HG02623 (cell line): ENCODE results near the gene ESYT3.
"Not testable (repeated sequence)": the region's sequence is repeated elsewhere in the genome, so short reads cannot be mapped to it uniquely, and the experiment has no call there.

Experiments used
- ATAC-seq: cut with Tn5 transposase; IDR thresholded peaks from one replicate; pipeline ENCODE4 v1.9.1; 2021; ENCODE audit warnings: moderate library complexity; ENCODE audit not compliant: unreplicated experiment

The ESYT3 gene

DNA sequence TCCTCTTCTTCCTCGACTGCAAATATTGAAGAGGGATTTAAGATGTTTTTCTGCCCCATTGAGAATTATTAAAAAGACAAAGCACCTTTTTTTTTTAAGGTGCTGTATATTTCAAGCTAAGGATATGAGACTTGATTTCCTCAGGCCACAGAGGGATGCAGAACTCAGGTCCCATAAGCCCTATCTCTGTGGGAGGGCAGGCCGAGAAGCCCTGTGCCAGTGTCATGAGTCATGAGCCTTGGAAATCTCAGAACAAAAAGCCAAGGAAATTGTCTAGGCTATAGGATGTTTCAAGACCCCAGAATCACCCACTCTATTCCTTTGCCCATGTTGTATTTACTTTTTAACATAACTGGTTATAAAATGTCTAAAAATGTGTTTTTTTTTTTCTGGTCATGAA lies 7.3 kb downstream of the ESYT3 start:
- no peak for ATAC-seq

DNA sequence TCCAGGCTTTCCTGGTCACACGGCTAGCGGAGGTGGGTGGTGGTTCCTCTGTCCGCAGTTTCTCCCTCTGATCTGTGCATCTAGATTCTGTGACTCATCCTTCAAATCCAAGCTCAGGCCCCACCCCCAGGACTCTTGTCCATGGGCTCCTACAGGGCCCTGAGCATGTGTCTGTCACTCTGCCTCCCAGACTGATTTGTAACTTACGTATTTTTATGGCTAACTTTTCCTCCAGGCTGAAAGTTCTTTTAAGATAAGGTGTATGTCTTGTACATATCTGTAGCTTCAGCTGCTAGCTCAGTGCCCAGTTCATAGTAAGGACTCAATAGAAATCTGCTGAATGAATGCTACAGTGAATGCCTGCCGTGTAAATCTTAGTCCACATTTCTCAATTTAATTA lies 8.0 kb downstream of the ESYT3 start:
- no peak for ATAC-seq

DNA sequence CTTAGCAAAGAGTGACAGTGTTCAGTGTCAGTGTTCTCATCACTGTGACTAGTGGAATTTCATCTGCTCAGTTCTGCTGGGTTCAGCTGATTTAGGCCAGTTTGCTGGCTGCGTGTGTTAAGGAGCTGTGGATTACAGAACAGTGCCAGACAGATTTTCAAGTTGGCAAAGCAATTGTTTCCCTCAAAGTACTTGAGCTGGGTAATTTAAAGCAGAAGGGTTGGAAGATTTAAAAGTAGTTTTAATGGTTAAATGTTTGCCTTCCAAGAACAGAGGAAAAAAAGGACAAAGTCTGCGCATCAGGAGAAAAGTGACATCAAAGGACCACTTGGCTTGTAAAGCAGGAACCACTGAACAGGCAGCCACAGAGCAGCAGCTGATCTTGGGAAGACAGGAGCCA lies 8.7 kb downstream of the ESYT3 start:
- ATAC-seq = no peak

DNA sequence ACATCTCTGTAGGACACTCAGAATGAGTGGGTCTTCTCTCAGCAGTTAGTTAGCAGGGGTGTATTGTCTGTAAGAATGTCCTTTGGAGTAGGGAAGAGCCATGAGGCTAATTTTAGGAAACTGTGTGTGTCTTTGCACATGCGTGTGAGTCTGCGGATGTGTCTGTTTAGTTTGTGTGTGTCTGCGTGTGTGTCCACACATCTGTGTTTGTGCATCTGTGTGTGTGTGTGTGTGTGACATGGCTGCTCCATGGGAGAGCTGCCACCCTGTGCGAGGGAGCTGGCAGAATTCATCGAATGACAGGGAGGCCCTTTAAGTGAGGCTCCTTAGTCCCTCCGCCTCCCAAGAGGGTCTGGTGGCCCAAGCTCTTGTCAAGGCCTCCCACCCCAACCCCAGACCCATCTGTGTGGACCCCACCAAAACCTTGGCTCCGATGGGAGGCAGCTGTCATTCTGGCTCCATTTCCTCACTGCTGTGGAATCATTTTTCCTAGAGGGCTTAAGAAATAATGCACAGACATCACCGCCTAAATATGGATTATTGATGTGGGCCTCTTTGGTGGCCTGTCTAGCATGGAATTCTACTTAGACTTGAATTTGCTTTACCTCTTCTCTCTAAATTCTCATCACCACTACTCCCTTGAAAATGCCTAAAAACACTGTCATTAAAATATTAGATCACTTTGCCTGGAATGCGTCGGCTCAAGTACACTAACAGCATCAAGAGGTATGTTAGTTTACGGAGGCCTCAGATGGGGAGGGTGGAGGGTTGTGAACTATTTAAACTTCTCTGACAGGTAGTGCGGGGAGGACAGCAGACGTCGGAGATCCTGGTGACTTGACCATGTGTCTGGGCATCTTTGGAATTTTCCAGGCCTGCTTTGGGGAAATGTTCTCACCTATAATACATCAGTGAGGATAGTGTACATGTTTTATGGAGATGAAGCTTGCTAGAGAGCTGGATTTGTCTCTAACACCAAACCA lies 9.4 kb downstream of the ESYT3 start:
- ATAC-seq = no peak

DNA sequence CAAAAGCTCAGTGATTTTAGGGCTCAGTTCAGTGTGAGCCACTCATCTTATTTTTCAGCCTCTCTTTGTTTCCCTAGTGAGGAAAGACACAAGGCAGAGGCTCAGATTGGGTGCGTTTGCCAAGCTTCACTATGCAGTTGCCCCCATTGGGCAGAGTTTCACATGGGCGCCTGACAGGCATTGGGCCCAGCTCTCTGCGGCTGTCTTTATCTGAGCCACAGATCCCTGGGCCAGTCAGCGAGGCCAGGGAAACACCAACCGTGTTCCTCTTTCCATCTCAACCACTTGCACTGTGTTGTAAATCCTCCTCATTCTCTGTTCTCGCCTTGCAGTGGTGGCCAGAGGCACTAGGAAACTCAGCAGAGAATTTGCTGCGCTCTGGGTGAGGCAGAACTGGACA lies 10.8 kb downstream of the ESYT3 start:
- ATAC-seq = no peak

DNA sequence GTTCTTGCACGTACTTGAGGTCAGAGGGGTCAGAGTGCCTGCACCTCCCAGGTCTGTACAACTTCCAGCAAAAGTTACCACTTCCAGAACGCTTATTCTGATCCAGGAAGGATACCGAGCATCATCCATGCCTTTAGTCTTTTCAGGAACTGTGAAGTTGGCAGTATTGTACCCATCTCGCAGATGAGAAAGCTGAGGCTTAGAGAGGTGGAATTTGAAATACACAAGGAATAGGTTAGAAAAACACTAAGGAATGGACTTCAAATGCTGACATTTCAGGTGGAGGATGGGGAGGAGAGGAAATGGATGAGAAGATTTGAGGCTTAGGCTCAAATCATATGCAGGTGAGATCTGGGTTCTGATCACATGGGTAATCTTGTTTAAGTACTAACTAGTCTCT lies 11.2 kb downstream of the ESYT3 start:
- ATAC-seq = no peak

DNA sequence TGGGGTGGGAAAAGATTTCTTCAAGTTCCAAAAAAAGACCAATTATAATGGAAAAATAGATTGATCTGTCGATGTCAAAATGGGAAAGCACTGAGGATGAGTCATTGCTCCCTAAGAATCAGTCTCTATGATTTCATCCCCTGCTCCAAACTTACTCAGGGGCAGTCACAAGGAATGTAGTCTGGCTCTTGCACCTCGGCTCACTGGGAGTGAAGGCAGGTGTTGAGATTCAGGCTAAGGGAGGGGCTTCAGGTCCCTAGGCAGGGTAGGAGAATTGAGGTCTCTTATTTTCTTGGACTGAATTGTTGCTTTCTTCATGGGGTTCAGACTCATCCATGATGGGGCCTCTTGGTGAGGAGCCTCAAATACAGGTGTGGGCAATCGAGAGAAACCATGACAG lies 14.2 kb downstream of the ESYT3 start:
- no peak for ATAC-seq

DNA sequence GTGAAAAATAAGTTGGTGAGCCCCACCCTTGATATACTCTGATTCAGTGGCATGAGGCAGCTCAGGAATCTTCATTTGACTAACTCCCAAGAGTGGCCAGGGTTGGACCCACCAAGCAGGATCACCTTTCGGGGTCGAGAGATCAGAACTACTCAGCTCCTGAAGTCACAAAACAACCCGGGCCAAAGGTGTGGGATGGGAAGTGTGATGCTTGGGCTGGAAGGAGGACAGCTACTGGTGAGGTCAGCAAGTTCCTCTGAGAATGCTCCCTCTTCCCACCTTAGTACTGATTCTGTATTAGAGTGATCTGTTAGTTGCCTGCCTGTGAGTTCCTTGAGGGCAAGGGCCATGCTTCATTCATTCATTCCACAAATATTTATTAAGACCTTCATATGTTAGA lies 15.1 kb downstream of the ESYT3 start:
- ATAC-seq = no peak

DNA sequence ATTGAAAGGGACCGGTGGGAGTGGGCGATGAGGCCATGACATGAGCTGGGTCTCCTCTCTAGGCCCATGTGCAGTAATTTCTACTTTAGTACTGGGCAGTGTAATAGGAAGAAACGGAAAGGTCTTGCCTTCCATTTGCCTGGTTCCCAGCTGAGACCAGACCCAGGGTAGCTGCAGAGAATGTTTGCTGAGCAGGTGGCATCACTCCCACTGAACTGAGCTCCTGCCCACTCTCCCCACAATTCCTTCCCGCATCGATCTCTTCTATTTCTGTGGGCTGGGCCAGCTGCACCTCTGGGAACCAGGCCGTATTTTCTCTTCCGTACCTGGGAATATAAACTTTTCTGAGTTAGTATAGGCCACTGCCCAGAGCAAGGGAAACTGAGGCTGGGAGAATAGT lies 15.8 kb downstream of the ESYT3 start:
- ATAC-seq = no peak

DNA sequence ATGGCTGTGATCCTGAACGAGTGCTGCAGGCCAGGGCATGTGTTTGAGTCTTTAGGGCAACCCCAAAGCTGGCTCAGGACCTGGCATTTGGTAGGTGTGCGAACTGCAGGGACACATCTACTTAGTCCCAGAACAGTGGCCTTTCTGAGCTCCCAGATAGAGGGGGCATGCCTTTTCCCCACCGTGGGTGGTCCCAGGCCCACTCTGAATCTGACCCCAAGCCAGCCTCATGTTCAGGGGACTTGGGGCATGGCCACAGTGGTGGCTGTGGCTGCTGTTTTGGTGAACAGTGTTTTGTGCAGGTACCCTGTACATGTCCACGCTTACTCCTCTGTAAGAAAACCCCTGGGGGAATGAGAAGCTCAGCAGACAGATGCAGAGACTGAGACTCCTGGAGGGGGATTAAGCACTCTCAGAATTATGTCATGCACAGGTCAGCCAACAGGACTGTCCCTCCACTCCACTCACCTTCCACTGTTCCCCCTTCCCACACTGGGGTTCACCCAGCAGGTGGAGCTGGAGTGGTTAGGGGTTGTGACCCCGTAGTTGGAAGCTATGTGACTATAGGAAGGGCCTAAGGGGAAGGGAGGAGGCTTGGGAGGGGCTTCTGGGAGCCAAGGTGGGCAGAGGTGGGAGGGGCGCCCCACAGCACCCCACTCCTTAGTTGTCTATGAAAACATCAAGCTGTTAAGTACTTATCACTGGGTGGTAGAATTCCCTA lies 16.4 kb downstream of the ESYT3 start:
- ATAC-seq = no peak

DNA sequence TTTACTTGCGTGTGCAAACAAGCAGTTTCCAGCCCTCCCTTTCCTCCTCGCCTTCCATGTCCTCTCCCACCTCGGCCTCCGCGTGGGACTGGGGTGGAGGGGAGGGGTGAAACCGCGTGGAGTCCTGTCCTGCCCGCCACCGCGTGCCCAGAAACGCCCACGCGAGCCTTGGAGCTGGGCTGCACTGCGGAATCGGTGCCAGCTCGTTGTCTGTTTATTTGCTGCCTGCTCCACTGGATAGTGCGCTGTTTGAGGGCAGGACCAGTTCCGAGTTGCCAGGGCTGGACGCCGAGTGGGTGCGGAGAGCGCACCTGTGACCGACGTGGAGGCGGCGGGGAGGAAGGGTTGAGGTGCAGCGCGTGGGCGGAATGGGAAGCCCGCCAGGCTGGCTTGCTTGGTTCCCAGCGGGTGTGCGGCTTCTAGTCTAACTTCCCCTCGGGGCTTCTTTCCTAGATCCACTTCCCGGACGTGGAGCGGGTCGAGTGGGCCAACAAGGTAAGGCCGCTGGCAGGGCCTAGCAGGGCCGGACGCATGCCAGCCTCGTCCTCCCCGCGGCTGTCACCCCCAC lies 17.3 kb downstream of the ESYT3 start:
- ATAC-seq = no peak

DNA sequence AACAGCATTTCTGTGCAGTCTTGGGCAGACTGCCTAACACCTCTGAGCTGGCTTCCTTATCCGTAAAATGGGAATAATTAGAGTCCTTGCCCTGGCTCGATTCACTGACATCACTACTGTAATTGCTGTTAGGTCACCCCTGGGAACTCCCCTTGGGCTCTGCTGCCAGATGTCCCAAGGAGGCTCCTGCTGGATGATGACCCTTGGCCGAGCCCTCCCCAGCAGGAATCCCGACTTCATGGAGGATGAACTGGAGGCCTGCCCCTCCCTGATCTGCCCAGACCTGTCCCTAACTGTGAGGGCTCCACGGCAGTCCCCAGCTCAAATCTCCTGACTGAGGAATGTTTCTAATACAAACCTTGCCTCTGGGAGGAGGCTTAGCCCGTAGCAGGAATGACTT lies 18.0 kb downstream of the ESYT3 start:
- no peak for ATAC-seq

DNA sequence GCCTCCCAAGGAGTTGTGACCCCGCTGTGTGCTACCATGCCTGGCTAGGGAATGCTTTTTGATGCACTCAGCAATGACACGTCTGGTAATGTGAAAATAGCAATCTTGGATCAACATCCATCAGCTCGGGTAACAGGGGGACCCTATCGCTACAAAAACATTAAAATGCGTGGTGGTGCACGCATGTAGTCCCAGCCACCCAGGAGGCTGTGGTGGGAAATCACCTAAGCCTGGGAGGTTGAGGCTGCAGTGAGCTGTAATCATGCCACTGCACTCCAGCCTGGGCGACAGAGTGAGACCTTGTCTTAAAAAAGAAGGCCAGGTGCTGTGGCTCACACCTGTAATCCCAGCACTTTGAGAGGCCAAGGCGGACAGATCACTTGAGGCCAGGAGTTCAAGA lies 19.5 kb downstream of the ESYT3 start:
- ATAC-seq = not testable (repeated sequence)

DNA sequence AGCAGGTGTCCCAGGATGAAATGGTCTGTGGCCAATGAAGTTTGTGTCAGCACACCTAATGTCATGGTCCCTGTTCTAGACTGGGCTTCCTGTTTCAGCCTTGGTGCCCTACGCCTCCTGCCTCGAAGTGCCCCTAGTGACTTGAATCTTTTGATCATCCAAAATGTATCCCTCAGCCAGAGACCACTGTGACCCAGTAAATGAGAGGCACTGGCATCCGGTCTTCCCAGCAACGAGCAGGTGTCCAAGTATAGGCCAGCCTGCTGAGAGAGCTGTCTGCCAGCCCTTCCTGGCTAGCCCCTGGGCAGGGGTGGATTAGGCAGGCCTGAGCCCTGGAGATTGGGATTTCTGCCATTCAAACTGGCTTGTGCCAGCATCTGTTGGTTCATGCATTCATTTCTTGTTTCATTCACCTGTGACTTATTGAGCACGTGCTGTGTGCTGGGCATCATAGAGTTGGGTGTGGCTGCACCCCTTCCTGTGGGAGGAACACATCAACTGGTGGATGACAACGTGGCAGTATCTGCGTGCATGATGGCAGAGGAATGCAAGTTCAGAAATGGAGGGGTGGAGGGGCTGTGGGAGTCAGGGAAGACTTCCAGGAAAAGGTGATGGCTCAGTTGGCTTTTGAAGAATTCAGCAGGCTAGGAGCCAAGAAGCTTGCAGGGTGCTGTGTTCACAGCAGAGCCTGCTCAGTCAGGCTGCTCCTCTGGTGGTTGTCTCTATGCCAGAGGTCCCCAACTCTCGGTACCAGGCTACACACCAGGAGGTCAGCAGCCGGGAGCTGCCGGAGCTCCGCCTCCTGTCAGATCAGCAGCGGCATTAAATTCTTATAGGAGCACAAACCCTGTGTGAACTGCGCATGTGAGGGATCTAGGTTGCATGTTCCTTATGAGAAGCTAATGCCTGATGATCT lies 21.6 kb downstream of the ESYT3 start:
- ATAC-seq = no peak

DNA sequence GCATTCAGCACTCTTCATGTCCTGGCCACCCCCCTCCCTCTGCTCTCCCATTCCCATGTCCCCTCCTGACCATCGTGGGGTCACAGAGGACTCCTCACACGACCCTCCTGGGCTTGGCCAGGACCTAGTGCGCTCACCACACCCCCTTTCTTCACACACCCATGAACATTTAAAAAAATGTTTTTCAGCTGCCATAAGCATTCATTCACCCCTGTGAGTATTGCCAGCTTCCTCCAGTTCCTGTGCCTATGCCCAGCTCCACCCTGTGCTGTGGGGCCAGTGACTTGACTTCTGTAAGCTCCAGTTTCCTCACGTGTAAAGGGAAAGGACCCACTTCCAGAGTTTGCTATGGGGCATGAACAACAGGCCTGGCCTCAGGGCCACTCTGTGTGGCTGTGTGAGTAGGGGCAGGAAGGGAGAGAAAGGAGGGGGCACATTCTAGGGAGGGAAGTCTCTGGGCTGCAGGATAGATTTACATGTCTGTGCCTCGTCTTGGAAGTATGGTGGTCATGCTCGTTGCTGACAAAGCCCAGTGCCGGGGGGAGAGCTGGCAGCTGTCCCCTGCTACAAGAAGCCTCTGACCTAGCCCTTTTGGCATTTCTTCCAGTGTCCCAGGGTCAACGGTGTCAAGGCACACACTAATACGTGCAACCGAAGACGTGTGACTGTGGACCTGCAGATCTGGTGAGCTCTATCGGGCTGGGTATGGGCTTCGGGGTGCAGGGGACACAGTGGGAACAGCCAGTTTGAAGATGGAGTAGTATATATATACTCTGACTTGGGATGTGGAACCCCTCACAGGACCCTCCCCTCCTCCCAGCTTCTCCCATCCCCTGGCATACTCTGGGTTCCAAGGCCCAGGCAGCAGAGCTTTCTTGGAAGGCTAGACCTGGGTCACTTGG lies 22.8 kb downstream of the ESYT3 start:
- ATAC-seq = no peak

DNA sequence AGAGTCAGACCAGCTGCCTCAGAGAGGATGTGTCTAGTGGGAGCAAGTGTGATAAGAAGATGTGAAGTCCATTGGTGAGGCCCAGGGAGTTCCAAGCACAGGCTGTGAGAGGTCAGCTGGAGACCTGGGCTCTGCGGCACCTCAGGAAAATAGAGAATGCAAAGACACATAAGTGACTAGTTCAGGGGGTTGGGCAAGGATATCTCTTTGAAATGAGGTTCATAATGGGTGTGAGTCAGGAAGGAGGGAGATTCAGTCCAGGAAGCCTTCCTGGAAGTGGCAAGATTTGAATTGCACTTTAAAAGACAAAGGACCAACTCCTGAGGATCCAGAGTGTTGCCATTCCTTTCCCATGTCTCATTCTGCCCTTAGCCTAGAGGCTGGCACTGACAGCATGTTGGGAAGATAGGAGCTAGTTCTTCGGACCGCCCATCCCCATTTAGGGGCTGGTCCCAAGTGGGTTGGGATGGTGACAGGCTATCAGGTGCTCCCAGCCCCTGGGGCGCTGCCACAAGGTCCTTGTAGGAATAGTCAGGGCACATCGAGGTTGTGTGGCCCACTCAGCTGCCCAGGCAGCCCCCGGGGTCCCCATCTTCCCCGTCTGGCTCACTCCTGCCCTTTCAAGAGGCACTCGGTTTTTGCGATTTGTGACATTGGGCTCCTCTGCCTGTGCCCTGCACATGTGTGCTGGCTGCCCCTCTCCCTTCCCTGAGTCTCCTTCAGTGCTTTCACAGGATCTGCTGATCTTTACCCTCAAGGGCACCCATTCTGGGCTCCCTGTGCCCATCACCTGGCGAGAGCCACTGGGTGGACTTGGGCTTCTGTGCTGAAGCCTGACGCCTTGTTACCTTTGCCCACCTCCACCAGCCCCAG lies 23.7 kb downstream of the ESYT3 start:
- no peak for ATAC-seq

DNA sequence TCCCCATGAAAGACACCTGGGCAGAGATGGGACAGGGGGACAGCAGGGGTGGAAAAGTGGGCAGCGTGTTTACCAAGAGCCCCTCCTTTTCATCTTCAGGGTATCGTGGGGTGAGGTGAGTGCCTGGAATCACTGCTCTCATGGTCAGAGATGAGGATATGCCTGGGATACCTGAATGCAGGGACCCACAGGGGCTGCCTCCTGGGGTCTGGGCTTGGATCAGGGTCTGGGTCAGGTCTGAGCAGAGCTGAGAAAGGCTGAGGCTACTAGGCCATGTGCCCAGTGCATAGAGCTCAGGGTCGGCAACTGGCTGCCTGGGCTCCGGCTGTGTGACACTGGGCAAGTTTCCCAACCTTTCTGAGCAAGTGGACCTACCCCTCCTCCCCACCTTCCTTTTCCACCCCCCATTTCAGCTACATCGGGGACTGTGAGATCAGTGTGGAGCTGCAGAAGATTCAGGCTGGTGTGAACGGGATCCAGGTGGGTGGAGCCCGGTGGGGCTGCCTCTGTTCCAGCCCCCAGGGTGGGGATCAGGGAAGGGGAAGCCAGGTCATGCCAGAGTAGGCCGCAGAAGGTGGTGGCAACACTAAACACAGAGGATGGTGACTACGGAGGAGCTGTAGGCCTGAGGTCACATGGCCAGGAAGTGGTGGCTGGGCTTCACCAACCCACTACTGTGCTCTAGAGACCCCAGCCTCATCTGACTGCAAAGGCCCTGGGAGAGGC lies 24.5 kb downstream of the ESYT3 start:
- ATAC-seq = no peak
